CD14-positive monocyte (primary cell): Measurements from ENCODE around the gene CAV1. TPM values are rescaled to one million over a fixed set of nuclear protein-coding genes. Genes with fewer than 3 reads are reported as not detected.

ENCODE experiments used
- DNase-seq, 3 donors: peaks; one replicate each; pipeline ENCODE4 v3.0.0-alpha.2; 2011 to 2022
- H2AFZ ChIP-seq: 2 replicates; pipeline ENCODE4 v1.6.0; 2012; ENCODE audit warnings: mild to moderate bottlenecking, low read depth, low read length, inconsistent platforms; ENCODE audit not compliant: insufficient read depth, poor library complexity, severe bottlenecking
- H3K27ac ChIP-seq, 2 donors: 1 replicate in 1 of 2; 2 replicates in 1 of 2; pipeline ENCODE4 v1.5.1; 2012 to 2013; ENCODE audit warnings: low read length in 2 of 2, control low read depth in 1 of 2, inconsistent platforms in 1 of 2, low read depth in 1 of 2, mild to moderate bottlenecking in 1 of 2
- H3K27me3 ChIP-seq, 2 donors: one replicate each; pipeline versions ENCODE4 v1.6.0 to v1.6.1; 2011 to 2013; ENCODE audit warnings: low read length in 2 of 2; ENCODE audit not compliant: control insufficient read depth in 2 of 2, insufficient read depth in 2 of 2
- H3K36me3 ChIP-seq, 2 donors: replicated peaks in 1 of 2; 1 replicate in 1 of 2; 2 replicates in 1 of 2; pipeline versions ENCODE4 v1.5.1 to v1.6.1; 2012 to 2013; ENCODE audit warnings: low read length in 2 of 2, control low read depth in 1 of 2, inconsistent platforms in 1 of 2, mild to moderate bottlenecking in 1 of 2; ENCODE audit not compliant: insufficient read depth in 2 of 2, control insufficient read depth in 1 of 2
- H3K4me1 ChIP-seq, 2 donors: 1 replicate in 1 of 2; 2 replicates in 1 of 2; pipeline versions ENCODE4 v1.5.1 to v1.6.1; 2012 to 2013; ENCODE audit warnings: low read length in 2 of 2, control low read depth in 1 of 2, inconsistent platforms in 1 of 2, mild to moderate bottlenecking in 1 of 2, moderate library complexity in 1 of 2; ENCODE audit not compliant: insufficient read depth in 2 of 2, control insufficient read depth in 1 of 2
- H3K4me2 ChIP-seq: replicated peaks from 2 replicates; pipeline ENCODE3; 2012; ENCODE audit warnings: low read length, moderate library complexity, mild to moderate bottlenecking; ENCODE audit not compliant: poor library complexity, severe bottlenecking; ENCODE audit errors: extremely low read depth
- H3K4me3 ChIP-seq, 3 experiments: fragments of 200-600 bp in 1 of 3; sonication (generic) in 1 of 3; replicated peaks in 1 of 3; 1 replicate in 2 of 3; 2 replicates in 1 of 3; pipeline ENCODE4 v1.5.1; 2011 to 2013; ENCODE audit warnings: low read length in 3 of 3, mild to moderate bottlenecking in 3 of 3, control low read depth in 2 of 3, low read depth in 2 of 3, inconsistent platforms in 1 of 3, moderate library complexity in 1 of 3
- H3K79me2 ChIP-seq: 2 replicates; pipeline ENCODE4 v1.6.0; 2012; ENCODE audit warnings: mild to moderate bottlenecking, control low read depth, inconsistent platforms, low read length, moderate library complexity; ENCODE audit not compliant: insufficient read depth
- H3K9ac ChIP-seq: 2 replicates; pipeline ENCODE4 v1.6.0; 2017; ENCODE audit warnings: low read length, mild to moderate bottlenecking; ENCODE audit not compliant: insufficient read depth, poor library complexity, severe bottlenecking
- H3K9me3 ChIP-seq, 2 donors: replicated peaks in 1 of 2; 1 replicate in 1 of 2; 2 replicates in 1 of 2; pipeline versions ENCODE4 v1.5.1 to v1.6.1; 2012 to 2013; ENCODE audit warnings: low read length in 2 of 2, control low read depth in 1 of 2; ENCODE audit not compliant: control insufficient read depth in 1 of 2, insufficient read depth in 1 of 2
- H4K20me1 ChIP-seq: 2 replicates; pipeline ENCODE4 v1.6.0; 2012; ENCODE audit warnings: mild to moderate bottlenecking, low read length, control low read depth, moderate library complexity; ENCODE audit not compliant: insufficient read depth
- H3K27ac Mint-ChIP-seq, 7 donors: one replicate each; pipeline ENCODE4 v1.8.0; 2020; ENCODE audit warnings: mild to moderate bottlenecking in 7 of 7, mixed read lengths in 7 of 7, moderate library complexity in 6 of 7, inconsistent platforms in 2 of 7
- H3K27me3 Mint-ChIP-seq, 3 donors: one replicate each; pipeline ENCODE4 v1.8.0; 2021 to 2022; ENCODE audit warnings: low read depth in 3 of 3, mild to moderate bottlenecking in 3 of 3, mixed read lengths in 3 of 3, moderate library complexity in 3 of 3, inconsistent platforms in 1 of 3
- H3K36me3 Mint-ChIP-seq, 2 donors: one replicate each; pipeline ENCODE4 v1.8.0; 2020; ENCODE audit warnings: mixed read lengths in 2 of 2, inconsistent platforms in 1 of 2, mild to moderate bottlenecking in 1 of 2
- H3K4me1 Mint-ChIP-seq: one replicate; pipeline ENCODE4 v1.8.0; 2020; ENCODE audit warnings: mild to moderate bottlenecking, mixed read lengths
- H3K4me3 Mint-ChIP-seq, 2 donors: one replicate each; pipeline ENCODE4 v1.8.0; 2020; ENCODE audit warnings: mild to moderate bottlenecking in 2 of 2, mixed read lengths in 2 of 2, moderate library complexity in 1 of 2
- H3K9me3 Mint-ChIP-seq, 7 donors: one replicate each; pipeline ENCODE4 v1.8.0; 2020 to 2022; ENCODE audit warnings: mixed read lengths in 7 of 7, mild to moderate bottlenecking in 6 of 7, moderate library complexity in 6 of 7, inconsistent platforms in 2 of 7
- WGBS: methylation state at CpG from one replicate; pipeline ENCODE4 v1.1.5; 2013; ENCODE audit warnings: missing lambda C conversion rate; ENCODE audit not compliant: insufficient coverage; 5-methylcytosine and 5-hydroxymethylcytosine counted together
- intact Hi-C, 2 donors: fragments of 100-400 bp; cut with micrococcal nuclease; formaldehyde crosslinking; loops; one replicate each; pipeline versions ENCODE4 v1.15.0 to v1.15.1; 2023
- polyA plus RNA-seq, 3 donors: library from polyadenylated mRNA; depleted of rRNA in 1 of 3; unstranded in 2 of 3; stranded (reverse) in 1 of 3; fragments of 300-500 nt in 2 of 3; fragments of >200 nt in 1 of 3; fragmentation: Illumina TruSeq in 2 of 3; gene quantifications; 1 replicate in 2 of 3; 2 replicates in 1 of 3; pipeline ENCODE4 v1.2.3, GENCODE V29; 2012 to 2021
- TF ChIP-seq, protein P1 (sequence below): fragments of 200-600 bp; IDR thresholded peaks from one replicate; pipeline ENCODE4 v1.8.0; 2022; ENCODE audit warnings: antibody characterized with exemption, mild to moderate bottlenecking

Gene CAV1
- polyA plus RNA-seq, 3 donors, result not detected

DNA sequence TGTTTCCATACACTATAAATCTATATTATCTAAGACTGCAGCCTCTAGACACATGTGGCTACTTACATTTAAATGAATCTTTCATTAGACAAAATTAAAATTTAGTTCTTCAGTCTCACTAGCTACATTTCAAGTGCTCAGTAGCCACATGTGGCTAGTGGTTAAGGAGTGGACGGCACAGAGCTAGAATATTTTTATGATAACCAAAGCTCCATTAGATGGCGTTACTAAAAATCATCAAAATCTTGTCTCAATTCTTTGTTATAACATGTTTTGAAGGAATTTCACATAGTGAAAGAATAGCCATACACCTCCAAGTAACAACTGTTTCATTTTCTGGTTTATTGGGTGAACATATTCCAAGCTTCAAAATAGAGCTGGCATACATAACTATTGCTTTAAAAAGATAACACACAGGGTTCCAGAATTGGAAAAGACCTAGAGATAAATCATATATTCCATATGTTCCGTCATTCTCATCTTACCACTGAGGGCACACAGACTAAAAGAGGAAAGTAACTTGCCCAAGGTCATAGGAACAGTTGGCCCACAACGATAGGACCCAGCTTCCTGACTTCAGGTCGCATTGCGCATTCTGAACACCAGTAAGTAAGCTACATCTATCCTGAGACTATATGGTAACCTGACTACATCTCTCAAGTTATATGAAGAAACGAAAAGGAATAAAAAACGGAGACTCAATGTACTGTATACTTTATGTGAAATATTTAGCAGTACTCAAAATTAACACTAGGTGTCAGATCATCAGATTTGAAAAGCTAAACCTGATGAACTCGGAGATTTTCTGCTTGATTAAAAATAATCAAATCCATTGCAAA, 66.6 kb downstream of the CAV1 start:
- Mint-ChIP-seq H3K9me3 (no peaks in the 10 kb centered on the region), H3K4me3 (peak overlapping the region in 1 of 2 donors; percentile 56), H3K36me3 (peaks cover 0 to 3% of the 10 kb centered on the region in 2 donors), H3K27me3 (peaks cover 11 to 21% (median 18%) of the 10 kb centered on the region in 3 donors), H3K4me1 (peaks cover 28% of the 10 kb centered on the region), H3K27ac (no peak overlapping the region)
- Histone ChIP-seq H4K20me1 (no peaks in the 10 kb centered on the region), H3K4me2 (peak overlapping the region; percentile 26), H3K4me1 (peaks cover 20 to 30% of the 10 kb centered on the region in 2 donors), H3K9me3 (no peaks in the 10 kb centered on the region), H3K27ac (no peak overlapping the region), H2AFZ (no peak overlapping the region), H3K36me3 (no peaks in the 10 kb centered on the region), H3K27me3 (peaks cover 29 to 30% of the 10 kb centered on the region in 2 donors), H3K9ac (no peak overlapping the region), H3K79me2 (no peaks in the 10 kb centered on the region), H3K4me3 (no peak overlapping the region)
- peak in 2 of 3 donors; percentile 9 to 17 for DNase-seq
- WGBS, result 0% methylated on average over 2 of the region's 9 CpGs
- intact Hi-C loops, result loop anchor here (5.0 to 10.0 kb wide), 2 partner anchors 213 to 216 kb away; no protein-coding TSS in a partner anchor
- TF ChIP-seq, protein P1, sequence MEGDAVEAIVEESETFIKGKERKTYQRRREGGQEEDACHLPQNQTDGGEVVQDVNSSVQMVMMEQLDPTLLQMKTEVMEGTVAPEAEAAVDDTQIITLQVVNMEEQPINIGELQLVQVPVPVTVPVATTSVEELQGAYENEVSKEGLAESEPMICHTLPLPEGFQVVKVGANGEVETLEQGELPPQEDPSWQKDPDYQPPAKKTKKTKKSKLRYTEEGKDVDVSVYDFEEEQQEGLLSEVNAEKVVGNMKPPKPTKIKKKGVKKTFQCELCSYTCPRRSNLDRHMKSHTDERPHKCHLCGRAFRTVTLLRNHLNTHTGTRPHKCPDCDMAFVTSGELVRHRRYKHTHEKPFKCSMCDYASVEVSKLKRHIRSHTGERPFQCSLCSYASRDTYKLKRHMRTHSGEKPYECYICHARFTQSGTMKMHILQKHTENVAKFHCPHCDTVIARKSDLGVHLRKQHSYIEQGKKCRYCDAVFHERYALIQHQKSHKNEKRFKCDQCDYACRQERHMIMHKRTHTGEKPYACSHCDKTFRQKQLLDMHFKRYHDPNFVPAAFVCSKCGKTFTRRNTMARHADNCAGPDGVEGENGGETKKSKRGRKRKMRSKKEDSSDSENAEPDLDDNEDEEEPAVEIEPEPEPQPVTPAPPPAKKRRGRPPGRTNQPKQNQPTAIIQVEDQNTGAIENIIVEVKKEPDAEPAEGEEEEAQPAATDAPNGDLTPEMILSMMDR, result peak; percentile 89

GRCh38 chr7:116592041-116592355, 67.2 kb downstream of the CAV1 start:
- WGBS, result no CpG with 5 or more reads among the region's 1 CpG
- Mint-ChIP-seq H3K27ac (no peak overlapping the region), H3K27me3 (peaks cover 11 to 21% (median 18%) of the 10 kb centered on the region in 3 donors), H3K9me3 (no peaks in the 10 kb centered on the region), H3K4me3 (peak overlapping the region; percentile 28 to 83), H3K4me1 (peaks cover 28% of the 10 kb centered on the region), H3K36me3 (peaks cover 0 to 3% of the 10 kb centered on the region in 2 donors)
- Histone ChIP-seq H3K4me1 (peaks cover 20 to 30% of the 10 kb centered on the region in 2 donors), H3K4me2 (peak overlapping the region; percentile 26), H3K27ac (no peak overlapping the region), H3K4me3 (no peak overlapping the region), H3K79me2 (no peaks in the 10 kb centered on the region), H4K20me1 (no peaks in the 10 kb centered on the region), H3K36me3 (no peaks in the 10 kb centered on the region), H3K9me3 (no peaks in the 10 kb centered on the region), H3K9ac (no peak overlapping the region), H3K27me3 (peaks cover 29 to 30% of the 10 kb centered on the region in 2 donors), H2AFZ (no peak overlapping the region)
- no peak for DNase-seq
- TF ChIP-seq, protein P1, result peak; percentile 73
- intact Hi-C loops, result loop anchor here (5.0 to 10.0 kb wide), 2 partner anchors 213 to 215 kb away; no protein-coding TSS in a partner anchor
